Vagina (tissue), 2 donors: ENCODE measurements around the gene KLC1.

Source experiments
- POLR2A ChIP-seq, 2 donors: fragments of 450-650 bp; IDR thresholded peaks; one replicate each; pipeline ENCODE4 v1.6.1; 2017; ENCODE audit warnings: antibody characterized with exemption in 2 of 2, mild to moderate bottlenecking in 2 of 2, moderate library complexity in 2 of 2
- POLR2AphosphoS5 ChIP-seq, 2 donors: sonication (generic); formaldehyde crosslinking; IDR thresholded peaks; one replicate each; pipeline ENCODE4 v1.9.0; 2017; ENCODE audit warnings: antibody characterized with exemption in 2 of 2, mild to moderate bottlenecking in 2 of 2, low read depth in 1 of 2; ENCODE audit not compliant: insufficient read depth in 1 of 2
- TF ChIP-seq, protein P1 (sequence below), 3 experiments: fragments of 450-650 bp in 2 of 3; fragments of 200-600 bp in 1 of 3; sonication (generic) in 1 of 3; IDR thresholded peaks; one replicate each; pipeline ENCODE4 v1.5.1; 2017 to 2019; ENCODE audit warnings: antibody characterized with exemption in 3 of 3, mild to moderate bottlenecking in 2 of 3, moderate library complexity in 2 of 3

DNA sequence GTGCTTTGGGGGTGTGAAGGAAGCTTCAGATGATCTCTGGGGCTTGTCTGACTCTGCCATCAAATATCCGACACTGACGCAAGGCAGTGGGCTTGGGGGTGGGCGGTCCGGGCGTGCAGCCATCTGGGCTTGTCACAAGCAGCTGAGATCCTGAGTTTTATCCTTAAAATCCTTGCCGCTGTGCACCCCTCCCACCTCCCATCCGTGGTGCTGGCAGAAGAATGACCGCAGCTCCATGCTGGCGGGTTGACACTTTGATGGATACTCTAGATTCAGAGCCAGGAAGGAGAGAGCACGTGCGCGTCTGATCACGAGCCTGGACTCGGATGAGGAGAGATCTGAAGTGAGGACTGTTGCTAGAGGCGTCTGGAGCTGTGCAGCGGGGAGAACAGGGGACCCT is 89.6 kb downstream of the KLC1 start:
- TF ChIP-seq, protein P1, sequence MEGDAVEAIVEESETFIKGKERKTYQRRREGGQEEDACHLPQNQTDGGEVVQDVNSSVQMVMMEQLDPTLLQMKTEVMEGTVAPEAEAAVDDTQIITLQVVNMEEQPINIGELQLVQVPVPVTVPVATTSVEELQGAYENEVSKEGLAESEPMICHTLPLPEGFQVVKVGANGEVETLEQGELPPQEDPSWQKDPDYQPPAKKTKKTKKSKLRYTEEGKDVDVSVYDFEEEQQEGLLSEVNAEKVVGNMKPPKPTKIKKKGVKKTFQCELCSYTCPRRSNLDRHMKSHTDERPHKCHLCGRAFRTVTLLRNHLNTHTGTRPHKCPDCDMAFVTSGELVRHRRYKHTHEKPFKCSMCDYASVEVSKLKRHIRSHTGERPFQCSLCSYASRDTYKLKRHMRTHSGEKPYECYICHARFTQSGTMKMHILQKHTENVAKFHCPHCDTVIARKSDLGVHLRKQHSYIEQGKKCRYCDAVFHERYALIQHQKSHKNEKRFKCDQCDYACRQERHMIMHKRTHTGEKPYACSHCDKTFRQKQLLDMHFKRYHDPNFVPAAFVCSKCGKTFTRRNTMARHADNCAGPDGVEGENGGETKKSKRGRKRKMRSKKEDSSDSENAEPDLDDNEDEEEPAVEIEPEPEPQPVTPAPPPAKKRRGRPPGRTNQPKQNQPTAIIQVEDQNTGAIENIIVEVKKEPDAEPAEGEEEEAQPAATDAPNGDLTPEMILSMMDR (IDR thresholded peaks at IDR 0.05), result no peak
- TF ChIP-seq POLR2A (IDR thresholded peaks at IDR 0.05) (no peak), POLR2AphosphoS5 (IDR thresholded peaks at IDR 0.05; ENCODE audit: insufficient read depth in 1 of 2, low read depth in 1 of 2) (no peak)
